HuH-7.5 (cell line): Measurements from ENCODE around the gene SCD5.

Source experiments
- DNase-seq: peaks from one replicate; pipeline ENCODE4 v3.0.0; 2011; ENCODE audit warnings: low spot score

SCD5 gene

DNA sequence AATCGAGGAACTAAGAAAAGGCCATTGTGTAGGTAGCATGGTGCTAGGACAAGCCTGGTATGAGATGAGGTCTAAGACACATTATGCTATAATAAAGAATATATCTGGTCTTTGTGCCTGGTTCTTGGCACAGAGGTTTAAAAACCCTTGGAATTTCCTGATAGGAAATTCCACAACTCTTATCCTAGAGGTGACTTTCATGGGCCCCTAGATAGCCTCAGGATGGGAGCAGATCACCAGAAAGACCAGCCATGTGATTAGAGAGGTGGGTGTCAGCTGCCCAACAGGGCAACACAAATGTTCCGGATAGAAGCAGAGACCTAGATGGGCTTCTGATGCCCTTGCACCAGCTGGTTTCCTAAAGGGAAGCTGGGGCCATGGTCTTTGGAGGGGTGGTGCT, 107.2 kb downstream of the SCD5 start:
- no peak for DNase-seq

- no peak for DNase-seq
These were observed 110.4 kb downstream of the SCD5 start for GRCh38 chr4:82688091-82688795.

DNA sequence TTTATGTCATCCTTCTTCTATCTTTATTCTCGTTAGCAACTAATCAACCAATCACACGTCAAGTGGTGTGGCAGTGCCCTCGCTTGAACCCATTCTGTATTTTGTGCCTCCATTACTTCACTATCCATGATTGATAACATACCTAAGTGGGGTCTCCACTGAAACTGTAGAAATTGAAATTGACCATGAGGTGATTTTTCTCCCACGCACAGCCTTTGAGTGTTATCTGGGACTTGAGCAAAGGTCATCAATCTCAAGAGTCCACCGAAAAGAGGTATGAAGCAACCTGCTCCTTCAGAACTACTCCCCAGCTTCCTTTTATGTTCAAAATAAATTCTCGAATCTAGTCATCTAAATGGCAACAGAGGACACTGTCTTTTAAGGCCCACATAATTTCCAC, 111.1 kb downstream of the SCD5 start:
- no peak for DNase-seq

- DNase-seq, result no peak
These were observed 116.8 kb downstream of the SCD5 start for GRCh38 chr4:82681754-82682153.

- DNase-seq, result no peak
These were observed 117.8 kb downstream of the SCD5 start for GRCh38 chr4:82680834-82681233.

GRCh38 chr4:82679531-82679930, 119.1 kb downstream of the SCD5 start:
- DNase-seq, result no peak

DNA sequence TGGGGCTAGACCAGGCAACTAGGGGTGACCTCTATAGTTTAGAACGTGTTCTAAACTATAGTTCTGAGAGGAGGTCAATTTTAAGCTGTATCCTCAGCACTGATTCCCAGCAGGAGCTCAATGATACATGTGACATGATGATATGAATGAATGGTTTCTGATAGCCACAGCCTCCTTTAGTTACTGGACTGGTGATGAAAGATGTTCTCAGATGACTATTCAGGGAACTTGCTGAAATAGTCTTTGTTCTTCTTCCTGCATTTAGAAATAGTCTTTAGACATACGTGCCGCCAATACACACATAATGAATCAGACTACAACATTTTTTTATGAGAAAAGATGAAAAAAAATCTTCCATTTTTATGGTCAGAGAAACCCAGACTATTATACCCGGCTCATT, 120.5 kb downstream of the SCD5 start:
- no peak for DNase-seq

DNA sequence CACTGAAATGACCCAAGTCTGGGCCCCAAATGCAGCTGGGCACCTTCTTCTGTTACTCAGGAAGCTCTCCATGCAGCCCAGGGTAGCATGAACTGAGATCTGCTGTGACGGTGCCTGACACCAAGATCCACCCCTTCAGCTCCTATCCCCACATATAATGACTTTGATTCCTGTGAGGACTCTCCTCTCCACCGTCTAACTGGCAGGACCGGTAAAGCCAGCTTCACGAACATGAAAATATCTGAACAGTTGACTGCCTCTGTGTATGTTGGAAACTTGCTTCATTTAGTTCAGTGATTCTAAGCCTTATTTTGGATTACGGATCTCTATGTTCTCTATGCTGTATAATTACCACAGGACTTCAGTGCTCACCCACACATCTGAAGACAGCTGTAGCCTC, 121.3 kb downstream of the SCD5 start:
- no peak for DNase-seq

DNA sequence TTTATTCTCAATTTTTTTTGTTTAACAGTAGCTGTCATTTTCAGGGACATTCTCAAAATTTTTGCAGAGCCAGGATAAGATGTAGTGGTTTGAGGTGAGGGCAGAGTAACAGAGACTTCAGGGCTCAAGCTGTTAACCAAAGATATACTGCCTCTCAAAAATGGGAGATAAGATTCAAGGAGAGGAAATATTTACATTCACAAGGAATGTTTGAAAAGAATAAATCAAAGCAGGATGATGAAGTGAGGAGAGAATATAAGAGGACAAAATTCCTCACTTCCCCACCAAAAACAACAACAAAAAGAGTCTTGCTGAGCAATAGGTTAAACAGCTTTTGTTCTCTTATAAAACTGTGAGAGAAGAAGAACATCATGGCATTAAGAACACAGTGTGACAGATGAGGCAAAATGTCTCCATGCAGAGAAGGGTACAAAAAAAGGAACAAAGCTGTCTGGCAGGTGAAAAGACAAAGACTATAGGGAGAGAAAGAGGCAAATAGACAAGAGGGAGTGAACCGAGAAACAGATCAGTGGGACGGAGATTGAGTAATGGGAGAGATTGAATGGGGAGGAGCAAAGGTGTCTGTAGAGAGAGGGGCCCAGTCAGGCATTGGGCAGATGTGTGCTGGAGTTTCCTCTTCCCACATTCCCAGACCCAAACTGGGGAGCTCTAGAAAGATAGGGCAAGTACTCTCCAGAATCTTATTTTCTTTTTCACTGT, 130.7 kb downstream of the SCD5 start:
- no peak for DNase-seq

GRCh38 chr4:82666970-82667665, 131.5 kb downstream of the SCD5 start:
- no peak for DNase-seq

- no peak for DNase-seq
These were observed 137.2 kb downstream of the SCD5 start for GRCh38 chr4:82661181-82661992.

- DNase-seq, result no peak
These were observed 146.5 kb downstream of the SCD5 start for GRCh38 chr4:82652062-82652461.

- no peak for DNase-seq
These were observed 147.7 kb downstream of the SCD5 start for GRCh38 chr4:82650868-82651267.

- DNase-seq, result no peak
These were observed 150.2 kb downstream of the SCD5 start for GRCh38 chr4:82648356-82648755.

GRCh38 chr4:82645936-82646565, 152.5 kb downstream of the SCD5 start:
- no peak for DNase-seq

DNA sequence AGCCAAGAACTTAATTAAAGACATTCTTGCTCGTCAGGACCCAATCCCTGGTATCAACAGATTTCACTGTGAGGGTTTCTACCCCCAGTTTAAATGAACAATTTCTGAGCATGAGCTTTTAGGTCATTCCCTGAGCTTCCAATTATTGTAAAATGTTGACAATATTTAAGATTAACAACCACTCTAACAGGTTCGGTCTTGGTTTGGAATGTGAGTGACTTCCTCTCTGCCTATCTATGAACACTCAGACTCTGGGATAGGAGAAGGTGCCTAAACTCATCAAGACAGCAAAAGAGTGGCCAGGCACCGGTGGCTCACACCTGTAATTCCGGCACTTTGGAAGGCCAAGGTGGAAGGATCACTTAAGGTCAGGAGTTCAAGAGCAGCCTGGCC, 153.9 kb downstream of the SCD5 start:
- no peak for DNase-seq

DNA sequence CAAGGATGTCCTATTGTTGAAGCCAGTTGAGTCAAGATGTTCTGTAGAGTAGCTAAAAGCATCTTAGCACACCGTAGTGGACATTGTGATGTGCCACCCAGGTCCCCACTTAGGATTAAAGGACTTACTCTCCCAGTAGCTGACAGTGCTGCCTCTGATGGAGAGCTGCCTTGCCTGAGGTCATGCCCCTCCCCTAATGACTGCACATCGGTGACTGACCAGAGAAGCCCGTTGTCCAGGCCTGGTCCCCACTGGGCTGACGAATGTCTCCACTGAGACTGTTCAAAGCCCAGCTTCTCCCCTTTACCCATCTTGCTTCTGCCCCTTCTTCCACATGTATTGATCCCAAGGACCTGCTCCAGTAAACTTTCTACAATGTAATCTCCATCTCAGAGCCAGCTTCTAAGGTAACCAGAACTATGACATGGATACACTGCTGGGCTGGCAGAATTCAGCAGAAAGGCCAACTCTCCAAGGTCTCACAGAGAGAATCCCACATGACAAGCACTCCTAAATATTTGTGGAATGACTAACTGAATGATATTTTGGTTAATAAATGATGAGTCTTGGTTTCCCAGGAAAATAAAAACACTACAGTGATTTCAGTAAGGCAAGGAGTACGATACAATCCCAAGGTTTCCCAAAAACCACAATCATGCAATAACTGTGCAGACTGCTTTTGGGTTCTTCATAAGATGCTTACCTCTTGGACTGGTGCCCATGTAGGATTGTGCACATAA, 154.4 kb downstream of the SCD5 start:
- no peak for DNase-seq

DNA sequence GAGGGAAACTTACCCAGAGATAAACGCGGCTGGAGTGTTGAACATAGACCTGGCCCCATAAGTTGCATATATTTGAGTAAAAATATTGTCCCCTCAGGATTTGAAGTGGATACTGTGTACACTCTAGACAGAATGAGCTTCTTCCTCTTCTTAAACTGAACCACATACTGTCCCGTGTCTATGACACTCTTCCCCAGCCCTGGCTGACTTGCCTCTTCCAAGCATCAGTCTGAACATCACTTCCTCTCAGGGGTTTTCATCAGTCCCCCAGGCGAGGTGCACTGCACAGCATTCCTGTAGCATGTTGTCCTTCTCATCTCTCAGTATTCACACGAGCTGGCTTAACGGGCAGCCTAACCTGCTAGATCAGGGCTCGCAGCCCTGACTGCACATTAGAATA, 156.3 kb downstream of the SCD5 start:
- no peak for DNase-seq

- DNase-seq, result no peak
These were observed 158.1 kb downstream of the SCD5 start for GRCh38 chr4:82640540-82640939.

GRCh38 chr4:82639971-82640370, 158.6 kb downstream of the SCD5 start:
- DNase-seq, result no peak

GRCh38 chr4:82638479-82638878, 160.1 kb downstream of the SCD5 start:
- DNase-seq, result no peak
